HCT116 (cell line): ENCODE results near the gene SEMA4A. TPM values are rescaled to one million over a fixed set of nuclear protein-coding genes. Genes with fewer than 3 reads are reported as not detected.

ENCODE experiments used
- ATAC-seq: fragments of 200-7000 bp; cut with Tn5 transposase; 2 replicates; pipeline ENCODE4 v1.9.1; 2020; ENCODE audit warnings: mild to moderate bottlenecking, moderate library complexity
- BruUV-seq: library from RNA; stranded (reverse); fragments of 400-500 nt; replicated peaks from 2 replicates; lab custom pipeline; 2021; lab: Mats Ljungman, UMichigan
- CTCF ChIA-PET: fragments of 300-600 bp; sonication (Branson Sonifier 250); formaldehyde crosslinking; loops from one replicate; lab custom pipeline; 2021; ENCODE audit warnings: antibody characterized with exemption; lab: Charles Lee
- POLR2A ChIA-PET: fragments of 300-600, 350-600 bp; sonication (Branson Sonifier 250); formaldehyde crosslinking; loops from one replicate; lab custom pipeline; 2021; ENCODE audit warnings: antibody characterized with exemption; lab: Charles Lee
- RAD21 ChIA-PET, 2 experiments: fragments of 300-600 bp; sonication (Branson Sonifier 250); formaldehyde crosslinking; loops; one replicate each; lab custom pipeline; 2023; ENCODE audit warnings: low total read pairs in 2 of 2; ENCODE audit not compliant: uncharacterized antibody in 2 of 2, unreplicated experiment in 2 of 2, low non-redundant PET in 1 of 2; lab: Charles Lee
- DNase-seq: peaks from one replicate; pipeline ENCODE4 v3.0.0-alpha.2; 2010; ENCODE audit warnings: low read depth, low spot score
- H2AFZ ChIP-seq: fragments of 200-600 bp; shearing (Covaris generic), sonication (generic); 2 replicates; pipeline ENCODE4 v1.6.1; 2017; ENCODE audit warnings: low read depth, mixed run types, mixed read lengths, antibody characterized with exemption, low read length; ENCODE audit not compliant: poor library complexity, severe bottlenecking
- H3K27ac ChIP-seq: 2 replicates; pipeline ENCODE4 v1.5.1; 2012; ENCODE audit warnings: low read depth, low read length
- H3K27me3 ChIP-seq: fragments of 200-600 bp; sonication (generic); 2 replicates; pipeline ENCODE4 v1.6.1; 2016; ENCODE audit warnings: mixed run types, low read length, mixed read lengths; ENCODE audit not compliant: insufficient read depth
- H3K36me3 ChIP-seq, 2 experiments: fragments of 200-500 bp in 1 of 2; fragments of 200-600 bp in 1 of 2; sonication (Bioruptor generic) in 1 of 2; sonication (generic) in 1 of 2; 2 replicates each; pipeline versions ENCODE4 v1.5.1 to v1.6.1; 2014 to 2016; ENCODE audit warnings: low read length in 2 of 2, inconsistent platforms in 1 of 2, mixed read lengths in 1 of 2, mixed run types in 1 of 2; ENCODE audit not compliant: insufficient read depth in 2 of 2, control insufficient read depth in 1 of 2
- H3K4me1 ChIP-seq, 2 experiments: fragments of 200-600 bp in 1 of 2; sonication (generic) in 1 of 2; 2 replicates each; pipeline versions ENCODE4 v1.5.1 to v1.6.1; 2012 to 2017; ENCODE audit warnings: low read length in 2 of 2, inconsistent platforms in 1 of 2, mild to moderate bottlenecking in 1 of 2, mixed read lengths in 1 of 2, mixed run types in 1 of 2, moderate library complexity in 1 of 2; ENCODE audit not compliant: insufficient read depth in 2 of 2, control insufficient read depth in 1 of 2
- H3K4me2 ChIP-seq: fragments of 200-600 bp; sonication (generic); 2 replicates; pipeline ENCODE4 v1.6.1; 2017; ENCODE audit warnings: mixed run types, low read length, mixed read lengths
- H3K4me3 ChIP-seq, 2 experiments: fragments of 200-600 bp in 1 of 2; sonication (generic) in 1 of 2; replicated peaks in 1 of 2; 2 replicates each; pipeline ENCODE4 v1.5.1; 2011 to 2016; ENCODE audit warnings: low read length in 2 of 2, control low read depth in 1 of 2, low read depth in 1 of 2, mild to moderate bottlenecking in 1 of 2, mixed read lengths in 1 of 2, mixed run types in 1 of 2
- H3K79me2 ChIP-seq: fragments of 200-600 bp; sonication (generic); 2 replicates; pipeline ENCODE4 v1.6.1; 2017; ENCODE audit warnings: mild to moderate bottlenecking, mixed run types, low read length, moderate library complexity, mixed read lengths; ENCODE audit not compliant: insufficient read depth
- H3K9ac ChIP-seq: fragments of 200-600 bp; sonication (generic); 2 replicates; pipeline ENCODE4 v1.6.1; 2016; ENCODE audit warnings: low read length, mixed read lengths
- H3K9me2 ChIP-seq: fragments of 200-600 bp; sonication (generic), shearing (Covaris generic); 2 replicates; pipeline ENCODE4 v1.6.1; 2017; ENCODE audit warnings: mixed run types, mild to moderate bottlenecking, moderate library complexity; ENCODE audit not compliant: insufficient read depth
- H3K9me3 ChIP-seq, 2 experiments: fragments of 200-500 bp in 1 of 2; fragments of 200-600 bp in 1 of 2; sonication (Bioruptor generic) in 1 of 2; sonication (generic) in 1 of 2; 2 replicates each; pipeline ENCODE4 v1.6.1; 2014 to 2017; ENCODE audit warnings: low read length in 2 of 2, mixed read lengths in 2 of 2, inconsistent platforms in 1 of 2, low read depth in 1 of 2, mild to moderate bottlenecking in 1 of 2, mixed run types in 1 of 2, moderate library complexity in 1 of 2; ENCODE audit not compliant: control insufficient read depth in 1 of 2, insufficient read depth in 1 of 2
- H4K20me1 ChIP-seq: fragments of 200-600 bp; sonication (generic), shearing (Covaris generic); 2 replicates; pipeline ENCODE4 v1.6.1; 2017; ENCODE audit warnings: mixed run types, mild to moderate bottlenecking, moderate library complexity; ENCODE audit not compliant: insufficient read depth
- MAX ChIP-seq: IDR thresholded peaks from 2 replicates; pipeline ENCODE4 v1.6.1; 2012
- RAD21 ChIP-seq: IDR thresholded peaks from 2 replicates; pipeline ENCODE4 v1.6.1; 2012; ENCODE audit warnings: low read depth, mild to moderate bottlenecking
- TCF7L2 ChIP-seq: IDR thresholded peaks from 2 replicates; pipeline ENCODE4 v1.7.0; 2011; ENCODE audit warnings: borderline replicate concordance, inconsistent platforms; ENCODE audit not compliant: insufficient read depth, insufficient read length; ENCODE audit errors: extremely low read depth
- YY1 ChIP-seq: IDR thresholded peaks from 2 replicates; pipeline ENCODE4 v1.6.1; 2011; ENCODE audit warnings: low read length, low read depth, moderate library complexity, mild to moderate bottlenecking; ENCODE audit not compliant: insufficient replicate concordance; ENCODE audit errors: extremely low read depth
- ZFX ChIP-seq: fragments of 450-650 bp; IDR thresholded peaks from 2 replicates; pipeline ENCODE4 v1.6.1; 2017
- intact Hi-C: fragments of 100-400 bp; cut with micrococcal nuclease; formaldehyde crosslinking; loops from 2 replicates; pipeline ENCODE4 v1.10.0; 2022
- total RNA-seq: library from RNA; stranded (reverse); gene quantifications from one replicate; pipeline ENCODE4 v1.2.1, GENCODE V29; 2021; ENCODE audit not compliant: unreplicated experiment
- TF ChIP-seq, protein P1 (sequence below): IDR thresholded peaks from 2 replicates; pipeline ENCODE4 v1.6.1; 2012

SEMA4A gene
- total RNA-seq, 1 experiment from 2014 or later, result 0.39 TPM

- Histone ChIP-seq H2AFZ (no peak overlapping the region), H3K4me1 (peaks cover 4 to 14% of the 10 kb centered on the region in 2 experiments; a peak in 3 of 4 replicates), H3K9ac (no peak overlapping the region), H3K27me3 (no peaks in the 10 kb centered on the region), H3K27ac (no peak overlapping the region), H4K20me1 (no peaks in the 10 kb centered on the region), H3K79me2 (no peaks in the 10 kb centered on the region), H3K4me3 (no peak overlapping the region), H3K9me3 (no peaks in the 10 kb centered on the region), H3K4me2 (no peak overlapping the region), H3K9me2 (no peaks in the 10 kb centered on the region), H3K36me3 (peaks cover 0 to 8% of the 10 kb centered on the region in 2 experiments; a peak in 3 of 4 replicates)
- intact Hi-C loops, result no loop called here
- TF ChIP-seq, protein P1, sequence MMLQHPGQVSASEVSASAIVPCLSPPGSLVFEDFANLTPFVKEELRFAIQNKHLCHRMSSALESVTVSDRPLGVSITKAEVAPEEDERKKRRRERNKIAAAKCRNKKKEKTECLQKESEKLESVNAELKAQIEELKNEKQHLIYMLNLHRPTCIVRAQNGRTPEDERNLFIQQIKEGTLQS, result no peak
- TF ChIP-seq TCF7L2 (no peak), MAX (no peak), RAD21 (no peak), ZFX (no peak), YY1 (no peak)
- ATAC-seq (no peak), DNase-seq (no peak)
- ChIA-PET POLR2A (no interaction called here), RAD21 (no interaction called here), CTCF (interaction anchor here (3.0 to 4.4 kb wide), 2 partner anchors 83 to 130 kb away, joined by 19 to 98 read pairs; no protein-coding TSS in a partner anchor)
- no TSS peak for BruUV-seq
Measured at GRCh38 chr1:156226782-156227181, 73.4 kb downstream of the SEMA4A start.

Other genes with a start within 250 kb of the SEMA4A start
- gene RIT1, start 242.2 kb upstream of the SEMA4A start, total RNA-seq, result 10.2 TPM
- gene KHDC4, start 219.2 kb upstream of the SEMA4A start, total RNA-seq, result 60.7 TPM
- 0.20 TPM for gene RXFP4, start 211.9 kb upstream of the SEMA4A start, total RNA-seq
- gene ARHGEF2, start 175.0 kb upstream of the SEMA4A start, total RNA-seq, result 90.1 TPM
- 153 TPM for gene SSR2, start 132.6 kb upstream of the SEMA4A start, total RNA-seq
- 68.4 TPM for gene UBQLN4, start 99.8 kb upstream of the SEMA4A start, total RNA-seq
- 60.2 TPM for gene LAMTOR2, start 98.8 kb upstream of the SEMA4A start, total RNA-seq
- gene RAB25, start 92.4 kb upstream of the SEMA4A start, total RNA-seq, result 142 TPM
- 6.1 TPM for gene MEX3A, start 71.1 kb upstream of the SEMA4A start, total RNA-seq
- gene LMNA, start 38.9 kb upstream of the SEMA4A start, total RNA-seq, result 528 TPM
- gene SLC25A44, start 40.5 kb downstream of the SEMA4A start, total RNA-seq, result 17.5 TPM
- gene PMF1, start 59.4 kb downstream of the SEMA4A start, total RNA-seq, result 52.6 TPM
- 1.4 TPM for gene BGLAP, start 88.6 kb downstream of the SEMA4A start, total RNA-seq
- 10.9 TPM for gene PAQR6, start 94.5 kb downstream of the SEMA4A start, total RNA-seq
- gene SMG5, start 129.2 kb downstream of the SEMA4A start, total RNA-seq, result 75.2 TPM
- gene TMEM79, start 130.7 kb downstream of the SEMA4A start, total RNA-seq, result 6.3 TPM
- gene GLMP, start 142.1 kb downstream of the SEMA4A start, total RNA-seq, result 27.8 TPM
- gene VHLL, start 145.7 kb downstream of the SEMA4A start, total RNA-seq, result not detected
- gene CCT3, start 184.7 kb downstream of the SEMA4A start, total RNA-seq, result 619 TPM
- 1.0 TPM for gene TSACC, start 184.9 kb downstream of the SEMA4A start, total RNA-seq
- 5.7 TPM for gene RHBG, start 215.6 kb downstream of the SEMA4A start, total RNA-seq